Measurements from ENCODE around the gene APCDD1L.

The APCDD1L gene

DNA sequence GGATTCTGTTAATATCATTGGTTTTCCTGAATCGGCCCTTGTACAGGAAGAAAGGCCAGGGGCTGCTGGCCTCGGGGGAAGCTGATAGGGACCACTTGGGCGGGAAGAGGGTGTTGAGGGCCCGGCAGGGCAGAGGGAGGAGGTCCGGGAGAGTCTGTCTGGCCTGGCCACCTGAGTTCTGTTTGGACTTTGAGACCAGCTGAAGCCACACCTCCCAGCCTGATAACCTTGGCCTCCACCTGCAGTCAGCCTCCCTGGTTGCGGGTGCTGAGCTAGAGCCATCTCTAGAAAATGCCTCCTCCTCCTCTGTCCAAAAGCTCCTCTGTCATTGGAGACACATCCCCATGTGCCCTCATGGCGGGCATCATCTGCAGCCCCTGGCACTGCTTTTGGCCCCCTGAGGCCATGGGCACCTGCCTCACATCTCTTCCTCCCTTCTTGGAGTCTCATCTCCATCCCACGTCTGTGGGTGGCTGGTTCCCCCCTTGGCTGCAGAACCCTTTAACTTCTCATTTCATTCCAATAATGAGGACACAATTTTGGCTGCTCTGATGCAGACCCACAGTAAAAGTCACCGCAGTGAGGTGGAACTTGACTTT lies 16.6 kb downstream of the APCDD1L start:
- no peaks in the 10 kb centered on the region for H3K27me3 ChIP-seq (replicated peaks)
- in situ Hi-C loops (cut with HindIII; ENCODE audit: low pct_ligation_motif_present, low sequenced_read_pairs), result no loop called here
- H3K4me3 ChIP-seq (ENCODE audit: low read depth, low read length), result no peak overlapping the region
- no peak for DNase-seq
- H3K36me3 ChIP-seq (replicated peaks), result no peaks in the 10 kb centered on the region
- TF ChIP-seq, protein P1, sequence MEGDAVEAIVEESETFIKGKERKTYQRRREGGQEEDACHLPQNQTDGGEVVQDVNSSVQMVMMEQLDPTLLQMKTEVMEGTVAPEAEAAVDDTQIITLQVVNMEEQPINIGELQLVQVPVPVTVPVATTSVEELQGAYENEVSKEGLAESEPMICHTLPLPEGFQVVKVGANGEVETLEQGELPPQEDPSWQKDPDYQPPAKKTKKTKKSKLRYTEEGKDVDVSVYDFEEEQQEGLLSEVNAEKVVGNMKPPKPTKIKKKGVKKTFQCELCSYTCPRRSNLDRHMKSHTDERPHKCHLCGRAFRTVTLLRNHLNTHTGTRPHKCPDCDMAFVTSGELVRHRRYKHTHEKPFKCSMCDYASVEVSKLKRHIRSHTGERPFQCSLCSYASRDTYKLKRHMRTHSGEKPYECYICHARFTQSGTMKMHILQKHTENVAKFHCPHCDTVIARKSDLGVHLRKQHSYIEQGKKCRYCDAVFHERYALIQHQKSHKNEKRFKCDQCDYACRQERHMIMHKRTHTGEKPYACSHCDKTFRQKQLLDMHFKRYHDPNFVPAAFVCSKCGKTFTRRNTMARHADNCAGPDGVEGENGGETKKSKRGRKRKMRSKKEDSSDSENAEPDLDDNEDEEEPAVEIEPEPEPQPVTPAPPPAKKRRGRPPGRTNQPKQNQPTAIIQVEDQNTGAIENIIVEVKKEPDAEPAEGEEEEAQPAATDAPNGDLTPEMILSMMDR (IDR thresholded peaks at IDR 0.05; ENCODE audit: low read depth, low read length, missing control alignments), result no peak
- no peak overlapping the region for H3K27ac ChIP-seq

DNA sequence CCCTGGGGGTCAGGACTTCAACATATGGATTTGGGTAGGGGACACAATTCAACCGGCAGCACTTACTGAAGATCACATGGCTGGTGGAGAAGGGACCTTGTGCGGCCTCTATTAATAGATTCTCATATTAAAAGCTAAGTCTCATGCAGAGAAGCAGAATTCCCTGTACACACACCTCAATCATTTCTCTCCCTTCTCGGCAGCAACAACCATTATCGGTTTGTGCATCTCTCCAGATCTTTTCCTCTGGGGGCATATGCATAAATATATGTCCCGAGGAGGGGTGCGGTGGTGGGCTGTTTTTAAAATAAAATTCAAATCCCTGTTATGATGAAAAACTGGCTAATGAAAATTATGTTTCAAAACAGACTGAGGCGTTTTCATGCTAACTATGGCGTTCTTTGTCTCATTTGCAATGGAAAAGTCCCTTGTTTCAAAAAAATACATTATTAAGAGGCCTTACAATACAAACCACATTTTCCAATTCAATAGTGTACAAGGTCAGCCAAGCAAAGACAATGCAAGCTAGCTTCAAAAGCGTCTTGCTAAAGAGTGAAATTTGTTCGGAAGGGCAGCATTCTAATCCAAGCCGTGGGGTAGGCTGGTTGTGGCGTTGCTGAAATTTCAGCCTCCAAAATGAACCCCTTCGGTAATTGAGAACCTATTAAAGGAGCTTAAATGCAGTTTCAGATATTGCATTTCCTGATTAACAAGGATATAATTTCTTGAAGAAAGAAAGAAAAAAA lies 17.3 kb downstream of the APCDD1L start:
- TF ChIP-seq, protein P1 (IDR thresholded peaks at IDR 0.05; ENCODE audit: low read depth, low read length, missing control alignments), result no peak
- Histone ChIP-seq H3K36me3 (replicated peaks) (no peaks in the 10 kb centered on the region), H3K27me3 (replicated peaks) (no peaks in the 10 kb centered on the region), H3K27ac (no peak overlapping the region), H3K4me3 (ENCODE audit: low read depth, low read length) (no peak overlapping the region)
- no peak for DNase-seq
- in situ Hi-C loops (cut with HindIII; ENCODE audit: low pct_ligation_motif_present, low sequenced_read_pairs), result no loop called here

DNA sequence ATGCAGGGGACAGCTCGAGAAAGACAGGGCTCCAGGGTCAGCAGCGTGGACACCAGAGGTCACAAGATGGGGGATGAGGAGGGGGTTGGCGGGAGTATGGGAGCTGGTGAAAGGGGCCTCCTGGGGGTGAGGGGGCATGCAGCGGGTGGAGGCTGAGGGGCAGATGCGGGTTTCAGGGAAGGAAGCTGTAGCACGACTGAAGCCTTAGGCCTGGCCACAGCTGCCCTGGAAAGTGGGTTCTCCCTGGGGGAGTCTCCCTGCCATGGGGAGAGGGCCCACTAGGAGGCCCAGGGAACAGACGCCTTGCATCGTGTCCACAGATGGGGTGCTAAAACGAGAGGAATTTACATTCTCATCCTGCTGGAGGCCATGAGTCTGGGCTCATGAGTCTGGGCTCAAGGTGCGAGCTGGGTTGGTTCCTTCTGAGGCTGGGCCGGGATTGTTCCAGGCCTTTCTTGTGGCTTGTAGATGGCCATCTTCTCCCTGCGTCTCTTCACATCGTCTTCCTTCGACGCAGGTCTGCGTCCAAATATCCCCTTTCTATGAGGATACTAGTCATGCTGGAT lies 18.0 kb downstream of the APCDD1L start:
- Histone ChIP-seq H3K4me3 (ENCODE audit: low read depth, low read length) (no peak overlapping the region), H3K27me3 (replicated peaks) (no peaks in the 10 kb centered on the region), H3K27ac (no peak overlapping the region), H3K36me3 (replicated peaks) (no peaks in the 10 kb centered on the region)
- in situ Hi-C loops (cut with HindIII; ENCODE audit: low pct_ligation_motif_present, low sequenced_read_pairs), result no loop called here
- TF ChIP-seq, protein P1 (IDR thresholded peaks at IDR 0.05; ENCODE audit: low read depth, low read length, missing control alignments), result no peak
- no peak for DNase-seq

DNA sequence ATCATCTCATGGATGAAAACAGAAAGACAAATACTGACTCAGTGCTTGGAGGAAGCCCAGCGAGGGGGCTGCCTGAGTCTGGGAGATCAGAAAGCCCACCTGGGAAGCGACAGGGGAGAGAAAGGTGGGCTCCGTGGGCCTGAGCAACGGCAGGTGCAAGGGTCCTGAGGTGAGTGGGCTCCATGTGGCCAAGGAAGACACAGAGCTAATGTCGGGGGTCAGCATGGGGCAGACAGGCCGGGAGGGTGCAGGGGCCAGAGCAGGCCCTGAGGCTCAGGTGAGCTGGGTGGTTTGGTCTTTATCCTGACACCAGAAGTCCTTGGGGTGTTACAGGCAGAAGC lies 18.8 kb downstream of the APCDD1L start:
- in situ Hi-C loops (cut with HindIII; ENCODE audit: low pct_ligation_motif_present, low sequenced_read_pairs), result no loop called here
- H3K27me3 ChIP-seq (replicated peaks), result no peaks in the 10 kb centered on the region
- TF ChIP-seq, protein P1 (IDR thresholded peaks at IDR 0.05; ENCODE audit: low read depth, low read length, missing control alignments), result no peak
- H3K4me3 ChIP-seq (ENCODE audit: low read depth, low read length), result no peak overlapping the region
- no peak for DNase-seq
- no peak overlapping the region for H3K27ac ChIP-seq
- no peaks in the 10 kb centered on the region for H3K36me3 ChIP-seq (replicated peaks)

DNA sequence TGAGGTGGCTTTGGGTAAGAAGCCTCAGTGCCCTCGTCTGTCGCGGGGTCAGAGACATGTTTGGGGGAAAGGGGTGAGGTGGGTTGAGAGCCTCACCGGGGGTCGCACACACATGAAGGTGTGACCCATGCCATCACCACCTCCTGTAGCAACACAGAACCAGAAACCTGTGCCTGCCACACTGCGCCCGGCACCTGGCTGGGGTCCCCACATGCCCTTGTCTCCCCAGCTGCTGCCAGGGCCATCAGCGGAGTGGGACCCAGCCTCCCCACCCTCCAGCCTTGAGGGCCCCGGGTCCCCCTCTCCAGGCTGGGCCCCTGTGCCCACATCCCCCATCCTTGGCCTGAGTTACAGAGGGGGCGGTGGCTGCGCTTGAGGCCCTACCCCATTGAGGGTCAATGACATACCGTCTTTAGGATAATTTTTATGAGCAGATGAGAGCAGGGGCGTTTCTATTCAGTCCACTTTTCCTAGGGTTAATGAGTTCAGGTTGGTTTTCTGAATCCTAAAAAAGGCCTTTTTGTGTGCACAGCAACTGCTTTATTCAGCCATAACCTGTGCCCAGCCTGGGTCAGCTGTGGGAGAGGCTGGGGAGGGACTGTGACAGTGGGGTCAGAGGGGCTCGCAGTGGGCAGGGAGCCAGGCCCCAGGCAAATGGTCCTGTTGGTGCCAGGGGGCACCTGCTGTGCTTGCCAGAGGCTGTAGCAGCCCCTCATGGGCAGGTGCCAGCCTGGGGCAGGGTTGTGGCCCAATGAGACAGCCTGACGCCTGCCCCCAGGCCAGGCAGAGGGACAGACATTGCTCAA lies 19.4 kb downstream of the APCDD1L start:
- H3K27me3 ChIP-seq (replicated peaks), result no peaks in the 10 kb centered on the region
- TF ChIP-seq, protein P1 (IDR thresholded peaks at IDR 0.05; ENCODE audit: low read depth, low read length, missing control alignments), result no peak
- H3K27ac ChIP-seq, result no peak overlapping the region
- no peaks in the 10 kb centered on the region for H3K36me3 ChIP-seq (replicated peaks)
- no peak overlapping the region for H3K4me3 ChIP-seq (ENCODE audit: low read depth, low read length)
- no peak for DNase-seq
- in situ Hi-C loops (cut with HindIII; ENCODE audit: low pct_ligation_motif_present, low sequenced_read_pairs), result no loop called here
